K562 (cell line): Measurements from ENCODE around the gene GON4L.

Experiments
- CSDE1 ChIP-seq, 2 experiments: fragments of 450-650 bp; IDR thresholded peaks; 2 replicates each; pipeline ENCODE4 v1.6.1; 2016; ENCODE audit warnings: mild to moderate bottlenecking in 1 of 2
- CTCF ChIP-seq, 3 experiments: IDR thresholded peaks in 2 of 3; conservative IDR thresholded peaks in 1 of 3; 2 replicates each; pipeline ENCODE4 v1.5.1; 2011 to 2012; ENCODE audit warnings: low read length in 3 of 3, mild to moderate bottlenecking in 3 of 3, control low read depth in 2 of 3, improper control_type of control experiment in 1 of 3, inconsistent platforms in 1 of 3, low read depth in 1 of 3, mixed read lengths in 1 of 3, moderate library complexity in 1 of 3; ENCODE audit not compliant: insufficient read depth in 2 of 3
- KDM4B ChIP-seq, 2 experiments: fragments of 450-650 bp in 1 of 2; sonication (generic) in 1 of 2; IDR thresholded peaks; 2 replicates each; pipeline ENCODE4 v1.6.1; 2016 to 2017; ENCODE audit warnings: borderline replicate concordance in 2 of 2, antibody characterized with exemption in 1 of 2, low read depth in 1 of 2, mild to moderate bottlenecking in 1 of 2
- ZFP1 ChIP-seq: fragments of 450-650 bp; formaldehyde crosslinking; IDR thresholded peaks from 2 replicates; pipeline ENCODE4 v1.4.0; 2020; ENCODE audit warnings: mild to moderate bottlenecking, mixed read lengths

- no peak for TF ChIP-seq CSDE1 (IDR thresholded peaks at IDR 0.05)
- TF ChIP-seq KDM4B (IDR thresholded peaks at IDR 0.05; ENCODE audit: borderline replicate concordance in 2 of 2, low read depth in 1 of 2) = no peak
- no peak for TF ChIP-seq ZFP1
- TF ChIP-seq CTCF (IDR thresholded peaks at IDR 0.05 in 2 of 3, conservative IDR thresholded peaks at IDR 0.05 in 1 of 3; ENCODE audit: insufficient read depth in 2 of 3, low read depth in 1 of 3, low read length in 3 of 3) = no peak
These were observed 15.5 kb upstream of the GON4L start for GRCh38 chr1:155872527-155872926.
